Omental fat pad (tissue), 4 donors: ENCODE results near the gene CLECL1. TPM values are rescaled to one million over a fixed set of nuclear protein-coding genes. Genes with fewer than 3 reads are reported as not detected.
"Not testable (repeated sequence)": the region's sequence is repeated elsewhere in the genome, so short reads cannot be mapped to it uniquely, and the experiment has no call there.

Experiments used
- ATAC-seq: fragments of 150-250 bp; one replicate; pipeline ENCODE4 v1.9.1; 2016; ENCODE audit warnings: mild to moderate bottlenecking, moderate library complexity; ENCODE audit not compliant: low FRiP score
- DNase-seq: peaks from one replicate; pipeline ENCODE4 v3.0.0-alpha.2; 2019; ENCODE audit warnings: low spot score
- CTCF ChIP-seq, 3 donors: fragments of 450-650 bp; IDR thresholded peaks; one replicate each; pipeline ENCODE4 v1.5.1; 2016 to 2017; ENCODE audit warnings: antibody characterized with exemption in 3 of 3, mild to moderate bottlenecking in 3 of 3, moderate library complexity in 2 of 3
- total RNA-seq, 4 donors: library from RNA; depleted of rRNA; stranded (reverse); fragments of >200 nt; gene quantifications; one replicate each; pipeline ENCODE4 v1.1.0, GENCODE V29; 2016

The CLECL1 gene
- total RNA-seq, 4 donors from 2014 or later = 0.84 to 2.2 TPM; not detected in 2

- ATAC-seq (no peak), DNase-seq (no peak)
- no peak for TF ChIP-seq CTCF (IDR thresholded peaks at IDR 0.05)
These were observed 8.9 kb downstream of the CLECL1 start for GRCh38 chr12:9724023-9724422.

DNA sequence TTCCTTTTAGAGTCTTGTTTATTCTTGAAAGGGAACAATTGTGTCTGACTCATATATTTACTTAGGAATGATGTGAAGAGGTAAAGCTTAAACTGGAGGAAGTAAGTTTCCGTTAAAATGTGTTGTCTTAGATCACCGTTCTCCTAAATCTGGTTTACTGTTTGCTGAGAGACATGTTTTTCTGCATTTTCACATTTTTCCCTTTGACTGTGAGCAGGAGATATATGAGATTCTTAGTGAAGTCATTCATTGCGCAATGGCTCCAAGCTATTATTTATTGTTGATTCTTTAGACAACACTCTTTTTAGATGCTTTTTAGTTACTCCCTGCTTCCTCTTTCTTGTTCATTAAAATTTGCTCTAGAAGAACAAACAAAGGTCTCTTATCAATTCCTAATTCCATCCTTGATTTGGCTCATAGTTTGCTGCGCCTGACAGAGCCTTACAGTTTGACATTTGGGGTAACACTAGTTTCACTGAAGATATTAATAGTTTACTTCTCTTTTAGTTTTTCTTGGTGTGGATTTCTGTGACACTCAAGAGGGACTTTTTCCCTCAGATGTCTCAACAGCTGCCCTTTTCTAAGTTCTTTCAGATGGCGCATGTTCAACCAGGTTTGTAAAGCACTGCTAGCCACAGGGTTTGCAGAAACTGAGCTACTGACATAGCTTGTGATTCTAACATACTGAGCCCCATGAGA, 11.4 kb downstream of the CLECL1 start:
- DNase-seq (no peak), ATAC-seq (peak; percentile 57)
- no peak for TF ChIP-seq CTCF (IDR thresholded peaks at IDR 0.05)

- DNase-seq = no peak
- ATAC-seq = no peak
- no peak for TF ChIP-seq CTCF (IDR thresholded peaks at IDR 0.05)
These were observed 13.1 kb downstream of the CLECL1 start for GRCh38 chr12:9719790-9720189.

DNA sequence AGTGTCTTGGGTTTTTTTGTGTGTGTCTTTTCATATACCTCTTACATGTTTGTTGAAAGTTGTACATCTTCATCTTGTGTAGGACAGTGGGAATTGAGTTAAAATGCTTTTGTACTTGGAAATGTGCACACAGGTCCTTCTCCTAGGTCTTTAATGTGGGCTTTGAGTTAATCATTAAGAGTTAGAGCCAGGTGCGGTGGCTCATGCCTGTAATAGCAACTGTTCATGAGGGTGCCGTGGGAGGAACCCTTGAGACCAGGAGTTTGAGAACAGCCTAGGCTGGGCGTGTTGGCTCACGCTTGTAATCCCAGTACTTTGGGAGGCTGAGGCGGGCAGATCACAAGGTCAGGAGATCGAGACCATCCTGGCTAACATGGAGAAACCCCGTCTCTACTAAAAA, 13.9 kb downstream of the CLECL1 start:
- DNase-seq (no peak), ATAC-seq (no peak)
- TF ChIP-seq CTCF (IDR thresholded peaks at IDR 0.05) = no peak

DNA sequence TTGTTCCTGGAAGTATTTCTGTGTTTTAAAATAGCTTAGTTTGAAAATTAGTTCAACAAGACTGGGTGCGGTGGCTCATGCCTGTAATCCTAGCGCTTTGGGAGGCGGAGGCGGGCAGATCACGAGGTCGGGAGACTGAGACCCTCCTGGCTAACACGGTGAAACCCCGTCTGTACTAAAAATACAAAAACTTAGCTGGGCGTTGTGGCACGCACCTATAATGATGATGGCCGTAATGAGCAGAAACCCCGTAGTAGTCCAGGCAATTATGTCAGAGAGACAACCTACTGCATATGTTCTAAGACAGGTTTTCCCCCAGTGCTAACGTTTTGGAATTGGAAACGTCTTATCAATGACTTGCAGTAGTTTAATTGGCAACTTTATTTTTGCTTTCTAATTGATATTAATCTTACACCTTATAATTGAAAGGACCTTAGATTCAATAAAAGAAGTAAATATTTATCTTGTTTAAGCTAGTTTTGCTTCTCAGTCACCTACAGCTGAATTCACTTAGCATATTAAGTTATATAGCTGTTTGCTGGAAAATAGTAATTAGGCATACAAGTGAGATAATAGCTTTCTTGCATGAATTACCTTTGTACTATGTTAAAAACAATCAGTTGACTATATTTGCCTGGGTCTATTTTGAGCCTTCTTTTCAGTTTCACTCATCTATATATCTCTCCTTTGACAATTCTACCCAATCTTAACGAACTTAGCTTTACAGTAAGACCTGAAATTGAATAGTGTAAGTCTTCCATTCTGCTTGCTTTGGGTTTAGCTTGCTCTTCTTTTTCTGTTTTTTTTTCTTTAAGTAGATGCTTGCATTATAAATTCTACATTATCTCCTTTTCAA, 15.6 kb downstream of the CLECL1 start:
- ATAC-seq = no peak
- TF ChIP-seq CTCF (IDR thresholded peaks at IDR 0.05) = no peak
- DNase-seq = no peak

- not testable (repeated sequence) for ATAC-seq, DNase-seq
These were observed 19.8 kb downstream of the CLECL1 start for GRCh38 chr12:9713032-9713558.

DNA sequence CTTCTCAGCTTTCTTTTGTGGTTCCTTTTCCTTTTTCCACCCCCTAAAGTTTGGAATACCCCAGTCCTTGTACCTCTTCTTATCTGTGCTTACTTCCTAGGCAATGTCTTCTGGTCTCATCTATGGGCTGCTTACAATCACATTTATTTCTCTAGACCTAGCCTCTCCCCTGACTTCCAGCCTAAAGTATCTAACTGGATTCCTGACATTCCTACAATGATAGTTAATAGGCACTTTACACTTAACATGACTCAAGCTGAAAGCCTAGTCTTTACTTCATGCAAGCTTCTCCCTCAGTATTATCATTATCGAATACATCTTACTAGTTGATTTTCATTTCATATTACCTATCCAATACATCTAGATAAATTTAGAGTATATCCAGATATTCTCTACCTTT, 21.2 kb downstream of the CLECL1 start:
- ATAC-seq (no peak), DNase-seq (no peak)
- no peak for TF ChIP-seq CTCF (IDR thresholded peaks at IDR 0.05)
